Fibroblast of the aortic adventitia (primary cell): ENCODE measurements around the gene DYNC2I2. TPM values are rescaled to one million over a fixed set of nuclear protein-coding genes. Genes with fewer than 3 reads are reported as not detected.

Experiments used
- total RNA-seq: library from RNA; depleted of rRNA; stranded (reverse); fragments of >200 nt; gene quantifications from 2 replicates; pipeline ENCODE4 v1.2.3, GENCODE V29; 2012; ENCODE audit warnings: low replicate concordance

Gene DYNC2I2
- total RNA-seq, 1 donor = 65.7 TPM

Other genes with a start within 250 kb of the DYNC2I2 start
- gene CERCAM, start 236.0 kb downstream of the DYNC2I2 start, total RNA-seq = 74.9 and 109 TPM in 2 replicates
- gene ODF2, start 200.8 kb downstream of the DYNC2I2 start, total RNA-seq = 10.5 and 25.4 TPM in 2 replicates
- 15.9 and 42.6 TPM in 2 replicates for gene GLE1, start 152.1 kb downstream of the DYNC2I2 start, total RNA-seq
- gene SPTAN1, start 104.3 kb downstream of the DYNC2I2 start, total RNA-seq = 287 and 673 TPM in 2 replicates
- gene SET, start 32.4 kb upstream of the DYNC2I2 start, total RNA-seq = 313 and 1,883 TPM in 2 replicates
- 1.2 and 3.6 TPM in 2 replicates for gene PKN3, start 45.7 kb upstream of the DYNC2I2 start, total RNA-seq
- 18.9 and 31.2 TPM in 2 replicates for gene ZDHHC12, start 67.3 kb upstream of the DYNC2I2 start, total RNA-seq
- gene ZER1, start 115.1 kb upstream of the DYNC2I2 start, total RNA-seq = 24.3 and 76.3 TPM in 2 replicates
- 21.0 and 24.2 TPM in 2 replicates for gene TBC1D13, start 130.4 kb upstream of the DYNC2I2 start, total RNA-seq
- 11.1 and 14.3 TPM in 2 replicates for gene ENDOG, start 161.7 kb upstream of the DYNC2I2 start, total RNA-seq
- gene SPOUT1, start 172.9 kb upstream of the DYNC2I2 start, total RNA-seq = 14.9 and 15.0 TPM in 2 replicates
- 5.3 and 6.8 TPM in 2 replicates for gene KYAT1, start 225.1 kb upstream of the DYNC2I2 start, total RNA-seq
- gene LRRC8A, start 225.3 kb upstream of the DYNC2I2 start, total RNA-seq = 19.6 and 50.6 TPM in 2 replicates